Breast epithelium (tissue), 3 donors: ENCODE results near the gene CRELD2.

Experiments used
- POLR2A ChIP-seq: fragments of 450-650 bp; IDR thresholded peaks from one replicate; pipeline ENCODE4 v1.6.1; 2016; ENCODE audit warnings: antibody characterized with exemption, mild to moderate bottlenecking, moderate library complexity
- POLR2AphosphoS5 ChIP-seq, 3 donors: sonication (generic); formaldehyde crosslinking; IDR thresholded peaks; one replicate each; pipeline ENCODE4 v1.6.1; 2017; ENCODE audit warnings: antibody characterized with exemption in 3 of 3
- TF ChIP-seq, protein P1 (sequence below), 3 donors: fragments of 450-650 bp; IDR thresholded peaks; one replicate each; pipeline ENCODE4 v1.5.1; 2016 to 2017; ENCODE audit warnings: antibody characterized with exemption in 3 of 3, mild to moderate bottlenecking in 3 of 3, moderate library complexity in 3 of 3

DNA sequence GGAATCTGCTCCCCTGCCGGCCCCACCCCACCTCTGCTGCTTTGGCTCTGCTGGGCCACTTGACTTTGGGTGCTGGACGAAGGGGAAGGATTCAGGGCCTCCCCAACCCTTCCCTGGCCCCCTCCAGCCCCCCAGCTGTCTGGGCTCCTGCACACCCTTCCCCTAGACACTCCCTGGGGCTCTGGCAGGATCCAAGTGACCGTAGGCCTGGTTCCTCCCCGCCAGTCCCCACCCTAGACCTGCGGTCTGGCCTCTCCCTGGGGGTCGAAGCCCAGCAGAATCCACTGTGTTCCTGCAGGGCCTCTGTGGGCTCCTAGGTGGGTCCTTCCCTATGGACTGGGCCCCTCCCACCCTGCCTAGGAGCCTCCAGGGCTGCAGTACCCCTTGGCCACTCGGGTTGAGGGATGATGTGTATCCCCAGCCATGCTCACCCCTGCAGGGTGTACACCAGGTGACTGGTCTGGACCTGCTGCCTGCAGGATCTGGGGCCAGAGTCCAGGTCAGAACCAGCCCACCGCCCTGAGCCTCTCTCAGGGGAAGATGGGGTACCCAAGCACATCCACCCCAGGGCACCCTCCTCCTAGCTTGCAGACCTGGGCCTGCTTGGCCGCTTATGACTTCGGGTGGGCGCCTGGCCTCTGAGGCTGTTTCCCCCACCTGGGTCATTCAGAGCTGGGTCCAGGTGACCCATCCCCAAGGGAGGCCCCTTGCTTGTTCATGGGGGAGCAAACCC is 47.8 kb downstream of the CRELD2 start:
- TF ChIP-seq POLR2A (no peak), POLR2AphosphoS5 (IDR thresholded peaks at IDR 0.05) (no peak)
- TF ChIP-seq, protein P1, sequence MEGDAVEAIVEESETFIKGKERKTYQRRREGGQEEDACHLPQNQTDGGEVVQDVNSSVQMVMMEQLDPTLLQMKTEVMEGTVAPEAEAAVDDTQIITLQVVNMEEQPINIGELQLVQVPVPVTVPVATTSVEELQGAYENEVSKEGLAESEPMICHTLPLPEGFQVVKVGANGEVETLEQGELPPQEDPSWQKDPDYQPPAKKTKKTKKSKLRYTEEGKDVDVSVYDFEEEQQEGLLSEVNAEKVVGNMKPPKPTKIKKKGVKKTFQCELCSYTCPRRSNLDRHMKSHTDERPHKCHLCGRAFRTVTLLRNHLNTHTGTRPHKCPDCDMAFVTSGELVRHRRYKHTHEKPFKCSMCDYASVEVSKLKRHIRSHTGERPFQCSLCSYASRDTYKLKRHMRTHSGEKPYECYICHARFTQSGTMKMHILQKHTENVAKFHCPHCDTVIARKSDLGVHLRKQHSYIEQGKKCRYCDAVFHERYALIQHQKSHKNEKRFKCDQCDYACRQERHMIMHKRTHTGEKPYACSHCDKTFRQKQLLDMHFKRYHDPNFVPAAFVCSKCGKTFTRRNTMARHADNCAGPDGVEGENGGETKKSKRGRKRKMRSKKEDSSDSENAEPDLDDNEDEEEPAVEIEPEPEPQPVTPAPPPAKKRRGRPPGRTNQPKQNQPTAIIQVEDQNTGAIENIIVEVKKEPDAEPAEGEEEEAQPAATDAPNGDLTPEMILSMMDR (IDR thresholded peaks at IDR 0.05), result no peak
